Duodenal mucosa (tissue), 2 donors: ENCODE results near the gene SH3BP1.
"Not testable (repeated sequence)": the region's sequence is repeated elsewhere in the genome, so short reads cannot be mapped to it uniquely, and the experiment has no call there.

Source experiments
- H3K27ac ChIP-seq: one replicate; pipeline ENCODE4 v1.7.0; 2013; ENCODE audit warnings: low read depth, low read length
- H3K27me3 ChIP-seq, 2 donors: one replicate each; pipeline ENCODE4 v1.7.0; 2013; ENCODE audit warnings: low read length in 2 of 2, control low read depth in 1 of 2; ENCODE audit not compliant: insufficient read depth in 2 of 2, control insufficient read depth in 1 of 2
- H3K36me3 ChIP-seq, 2 donors: one replicate each; pipeline ENCODE4 v1.7.0; 2013; ENCODE audit warnings: low read length in 2 of 2, control low read depth in 1 of 2; ENCODE audit not compliant: insufficient read depth in 2 of 2, control insufficient read depth in 1 of 2
- H3K4me1 ChIP-seq, 2 donors: one replicate each; pipeline ENCODE4 v1.7.0; 2013; ENCODE audit warnings: low read length in 2 of 2, control low read depth in 1 of 2; ENCODE audit not compliant: insufficient read depth in 2 of 2, control insufficient read depth in 1 of 2
- H3K4me3 ChIP-seq, 2 donors: one replicate each; pipeline ENCODE4 v1.7.0; 2013; ENCODE audit warnings: low read length in 2 of 2, low read depth in 1 of 2
- H3K9ac ChIP-seq, 2 donors: one replicate each; pipeline ENCODE4 v1.7.0; 2013; ENCODE audit warnings: low read length in 2 of 2, low read depth in 1 of 2
- H3K9me3 ChIP-seq, 2 donors: one replicate each; pipeline ENCODE4 v1.7.0; 2013; ENCODE audit warnings: low read length in 2 of 2, control low read depth in 1 of 2; ENCODE audit not compliant: control insufficient read depth in 1 of 2

Gene SH3BP1, protein sequence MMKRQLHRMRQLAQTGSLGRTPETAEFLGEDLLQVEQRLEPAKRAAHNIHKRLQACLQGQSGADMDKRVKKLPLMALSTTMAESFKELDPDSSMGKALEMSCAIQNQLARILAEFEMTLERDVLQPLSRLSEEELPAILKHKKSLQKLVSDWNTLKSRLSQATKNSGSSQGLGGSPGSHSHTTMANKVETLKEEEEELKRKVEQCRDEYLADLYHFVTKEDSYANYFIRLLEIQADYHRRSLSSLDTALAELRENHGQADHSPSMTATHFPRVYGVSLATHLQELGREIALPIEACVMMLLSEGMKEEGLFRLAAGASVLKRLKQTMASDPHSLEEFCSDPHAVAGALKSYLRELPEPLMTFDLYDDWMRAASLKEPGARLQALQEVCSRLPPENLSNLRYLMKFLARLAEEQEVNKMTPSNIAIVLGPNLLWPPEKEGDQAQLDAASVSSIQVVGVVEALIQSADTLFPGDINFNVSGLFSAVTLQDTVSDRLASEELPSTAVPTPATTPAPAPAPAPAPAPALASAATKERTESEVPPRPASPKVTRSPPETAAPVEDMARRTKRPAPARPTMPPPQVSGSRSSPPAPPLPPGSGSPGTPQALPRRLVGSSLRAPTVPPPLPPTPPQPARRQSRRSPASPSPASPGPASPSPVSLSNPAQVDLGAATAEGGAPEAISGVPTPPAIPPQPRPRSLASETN

DNA sequence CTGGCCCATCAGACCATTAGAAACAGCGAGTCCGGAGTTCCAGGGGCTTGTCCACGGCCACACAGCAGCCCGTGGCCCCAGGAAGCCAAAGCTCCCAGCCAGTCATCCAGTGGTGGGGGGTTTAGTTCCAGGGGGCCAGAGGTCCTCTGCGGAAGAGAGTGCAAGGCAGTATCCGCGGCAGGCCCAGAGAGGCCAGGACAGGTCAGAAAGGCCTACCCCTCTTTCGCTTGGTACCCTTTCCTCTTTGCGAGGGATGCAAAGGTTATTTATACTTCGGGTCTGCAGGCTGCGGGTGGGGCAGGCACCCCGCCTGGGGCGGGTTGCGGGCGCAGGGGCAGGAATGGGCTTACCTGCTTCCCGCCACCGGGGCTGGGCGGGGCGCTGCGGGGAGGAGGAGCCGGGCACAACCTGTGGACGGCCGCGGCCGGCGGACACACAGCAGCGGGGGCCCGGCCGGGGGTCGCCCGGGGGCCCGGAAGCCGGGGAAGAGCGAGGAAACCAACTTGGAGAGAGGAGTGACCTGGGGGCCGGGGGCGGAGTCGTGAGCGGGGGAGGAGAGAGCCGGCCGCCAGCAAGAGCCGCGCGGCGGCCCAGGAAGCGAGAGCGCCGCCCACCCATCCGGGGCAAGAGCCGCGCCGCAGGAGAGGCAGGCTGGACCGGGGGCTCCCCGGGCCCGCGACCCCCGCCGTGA, at the start of gene SH3BP1:
TSS of gene SH3BP1 (plus strand) at position 600 of the 691 bp plus-strand sequence. CDS start 119 bp downstream, outside the sequence.
- H3K27me3 ChIP-seq = no peaks in the 10 kb centered on the region
- H3K9ac ChIP-seq = peak within 1 kb of the TSS; percentile 96 to 97
- peaks cover 8 to 20% of the 10 kb centered on the region in 2 donors for H3K36me3 ChIP-seq
- H3K27ac ChIP-seq = peak within 1 kb of the TSS; percentile 77
- H3K4me3 ChIP-seq = peak within 1 kb of the TSS; percentile 90 to 91
- H3K4me1 ChIP-seq = peaks cover 72 to 86% of the 10 kb centered on the region in 2 donors
- H3K9me3 ChIP-seq = no peaks in the 10 kb centered on the region

DNA sequence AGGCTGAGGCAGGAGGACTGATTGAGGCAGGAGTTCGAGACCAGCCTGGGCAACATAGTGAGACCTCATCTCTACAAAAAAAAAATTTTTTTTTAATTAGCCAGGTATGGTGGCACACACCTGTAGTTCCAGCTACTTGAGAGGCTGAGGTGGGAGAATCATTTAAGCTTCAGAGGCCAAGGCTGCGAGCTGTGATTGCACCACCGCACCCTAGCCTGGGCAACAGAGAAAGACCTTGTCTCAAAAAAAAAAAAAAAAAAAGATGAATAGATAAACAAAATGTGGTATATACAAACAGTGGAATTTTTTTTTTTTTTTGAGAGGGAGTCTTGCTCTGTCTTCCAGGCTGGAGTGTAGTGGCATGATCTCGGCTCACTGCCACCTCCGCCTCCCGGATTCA, 48.4 kb upstream of the SH3BP1 start:
- not testable (repeated sequence) for H3K4me3 ChIP-seq, H3K27me3 ChIP-seq, H3K9me3 ChIP-seq, H3K27ac ChIP-seq, H3K9ac ChIP-seq, H3K36me3 ChIP-seq
- H3K4me1 ChIP-seq = peaks cover 26 to 28% of the 10 kb centered on the region in 2 donors

DNA sequence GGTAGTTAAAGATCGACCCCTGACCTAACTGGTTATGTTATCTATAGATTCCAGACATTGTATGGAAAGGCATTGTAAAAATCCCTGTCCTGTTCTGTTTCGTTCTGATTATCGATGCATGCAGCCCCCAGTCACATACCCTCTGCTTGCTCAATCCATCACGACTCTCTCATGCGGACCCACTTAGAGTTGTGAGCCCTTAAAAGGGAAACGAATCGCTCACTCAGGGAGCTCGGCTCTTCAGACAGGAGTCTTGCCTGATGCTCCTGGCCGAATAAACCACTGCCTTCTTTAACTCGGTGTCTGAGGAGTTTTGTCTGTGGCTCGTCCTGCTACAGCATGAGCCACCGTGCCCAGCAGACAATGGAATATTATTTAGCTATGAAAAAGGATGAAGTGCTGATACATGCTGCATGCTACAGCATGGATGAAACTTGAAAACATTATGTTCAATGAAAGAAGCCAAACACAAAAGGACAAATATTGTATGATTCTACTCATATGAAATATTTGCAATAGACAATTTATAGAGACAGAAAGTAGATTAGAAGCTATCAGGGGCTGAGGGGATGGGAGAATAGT, 47.6 kb upstream of the SH3BP1 start:
- H3K36me3 ChIP-seq = no peaks in the 10 kb centered on the region
- H3K9ac ChIP-seq = no peak overlapping the region
- H3K27ac ChIP-seq = no peak overlapping the region
- H3K9me3 ChIP-seq = no peaks in the 10 kb centered on the region
- H3K4me1 ChIP-seq = peaks cover 26 to 28% of the 10 kb centered on the region in 2 donors
- H3K4me3 ChIP-seq = no peak overlapping the region
- no peaks in the 10 kb centered on the region for H3K27me3 ChIP-seq

DNA sequence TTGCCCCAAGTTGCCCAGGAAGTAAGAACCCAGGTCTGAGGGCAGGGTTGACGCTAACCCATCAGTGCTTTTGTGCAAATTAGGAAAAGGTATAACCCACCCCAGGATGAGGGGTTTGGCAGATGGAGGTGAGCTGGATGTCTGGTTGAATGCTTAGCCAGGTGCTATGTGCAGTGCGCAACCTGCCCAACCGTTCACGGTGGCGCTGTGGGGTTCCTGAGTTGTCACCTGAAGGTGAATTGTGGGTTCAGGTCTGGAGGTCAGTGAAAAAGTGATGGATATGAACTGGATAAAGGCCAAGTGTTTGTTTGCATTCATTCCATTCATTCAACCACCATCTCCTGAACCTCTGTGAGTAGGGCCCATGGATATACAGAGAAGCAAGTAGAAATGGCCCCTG, 45.2 kb upstream of the SH3BP1 start:
- no peaks in the 10 kb centered on the region for H3K9me3 ChIP-seq
- H3K36me3 ChIP-seq = no peaks in the 10 kb centered on the region
- H3K4me3 ChIP-seq = no peak overlapping the region
- no peaks in the 10 kb centered on the region for H3K27me3 ChIP-seq
- H3K27ac ChIP-seq = no peak overlapping the region
- H3K9ac ChIP-seq = no peak overlapping the region
- peaks cover 18 to 19% of the 10 kb centered on the region in 2 donors for H3K4me1 ChIP-seq

DNA sequence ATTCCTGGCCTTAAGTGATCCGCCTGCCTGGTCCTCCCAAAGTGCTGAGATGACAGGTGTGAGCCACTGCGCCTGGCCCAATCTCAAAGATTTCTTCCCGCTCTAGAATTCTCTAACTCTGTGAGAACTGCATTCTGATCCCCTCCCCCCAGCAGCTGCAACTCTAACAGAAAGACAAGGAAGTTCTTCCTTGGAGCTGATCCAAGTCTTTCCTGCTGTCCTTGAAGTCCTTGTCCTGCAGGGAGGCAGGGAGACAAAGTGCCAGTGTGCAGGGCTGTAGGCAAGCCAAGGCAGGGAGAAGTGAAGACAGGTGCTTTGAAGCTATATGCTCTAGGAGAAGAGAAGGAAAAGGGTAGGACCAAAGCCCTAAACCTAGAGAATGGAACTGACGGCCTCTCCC, 40.3 kb upstream of the SH3BP1 start:
- Histone ChIP-seq H3K9ac (peak overlapping the region in 1 of 2 donors; percentile 47), H3K27ac (no peak overlapping the region), H3K27me3 (no peaks in the 10 kb centered on the region), H3K4me3 (peak overlapping the region in 1 of 2 donors; percentile 16), H3K36me3 (no peaks in the 10 kb centered on the region), H3K4me1 (peaks cover 16 to 21% of the 10 kb centered on the region in 2 donors), H3K9me3 (no peaks in the 10 kb centered on the region)

DNA sequence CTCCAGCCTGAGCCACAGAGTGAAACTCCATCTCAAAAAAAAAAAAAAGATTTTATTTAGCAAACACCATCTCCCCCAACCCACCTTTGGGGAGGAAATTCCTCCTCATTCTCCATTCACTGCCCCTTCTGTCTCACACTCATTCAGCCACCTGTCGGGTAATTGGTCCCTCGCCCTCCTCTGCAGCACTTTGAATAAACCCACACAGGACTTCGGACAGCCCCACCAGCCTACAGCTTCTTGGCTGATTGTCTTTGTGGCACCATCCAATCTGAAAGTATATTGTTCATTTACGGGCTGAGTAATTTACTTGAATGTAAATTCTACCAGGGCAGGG, 38.3 kb upstream of the SH3BP1 start:
- Histone ChIP-seq H3K9me3 (no peaks in the 10 kb centered on the region), H3K4me1 (peaks cover 16 to 25% of the 10 kb centered on the region in 2 donors), H3K27ac (no peak overlapping the region), H3K4me3 (peak overlapping the region; percentile 1 to 51), H3K27me3 (no peaks in the 10 kb centered on the region), H3K9ac (peak overlapping the region; percentile 35 to 57), H3K36me3 (no peaks in the 10 kb centered on the region)

DNA sequence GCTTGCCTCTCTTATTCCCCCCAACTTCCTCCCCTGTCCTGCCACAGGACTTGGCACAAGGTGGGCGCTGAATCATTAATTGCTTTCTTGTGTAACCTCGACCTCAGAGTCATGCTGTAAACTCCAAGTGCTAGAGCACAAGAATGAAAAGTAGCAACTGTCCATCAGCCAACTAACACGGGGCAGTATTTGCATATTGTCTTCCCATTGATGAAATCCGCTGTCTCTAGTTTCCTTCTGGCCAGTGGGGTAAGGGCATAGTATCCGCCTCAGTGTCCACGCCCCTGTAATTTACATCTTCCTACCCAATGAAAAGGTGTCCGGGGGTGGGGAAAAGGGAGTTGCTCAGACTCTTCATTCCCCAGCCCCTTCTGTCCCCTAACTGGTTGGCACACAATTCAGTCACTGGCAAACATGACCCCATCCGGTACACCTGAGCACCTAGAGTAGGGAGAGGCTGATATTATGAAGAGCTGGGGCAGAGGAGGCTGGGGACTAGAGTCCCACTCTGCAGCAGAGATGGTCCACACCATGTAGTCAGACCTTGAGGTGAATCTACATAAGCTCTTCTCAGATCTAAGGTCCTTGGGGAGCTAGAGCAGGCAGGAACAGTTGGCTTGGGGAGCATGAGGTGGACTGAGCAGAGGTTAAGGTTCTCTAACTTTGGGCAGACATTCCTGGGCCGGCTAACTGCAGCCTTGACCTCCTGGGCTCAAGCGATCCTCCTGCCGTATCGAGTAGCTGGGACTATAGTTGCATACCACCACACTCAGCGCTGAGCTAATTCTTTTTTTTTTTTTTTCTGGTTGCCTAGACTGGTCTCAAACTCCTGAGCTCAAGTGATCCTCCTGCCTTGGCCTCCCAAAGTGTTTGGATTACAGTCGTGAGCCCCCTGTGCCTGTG, 37.7 kb upstream of the SH3BP1 start:
- no peaks in the 10 kb centered on the region for H3K27me3 ChIP-seq
- H3K9ac ChIP-seq = peak overlapping the region; percentile 35 to 57
- H3K9me3 ChIP-seq = no peaks in the 10 kb centered on the region
- H3K36me3 ChIP-seq = no peaks in the 10 kb centered on the region
- H3K4me1 ChIP-seq = peaks cover 16 to 26% of the 10 kb centered on the region in 2 donors
- no peak overlapping the region for H3K27ac ChIP-seq
- peak overlapping the region; percentile 1 to 51 for H3K4me3 ChIP-seq

DNA sequence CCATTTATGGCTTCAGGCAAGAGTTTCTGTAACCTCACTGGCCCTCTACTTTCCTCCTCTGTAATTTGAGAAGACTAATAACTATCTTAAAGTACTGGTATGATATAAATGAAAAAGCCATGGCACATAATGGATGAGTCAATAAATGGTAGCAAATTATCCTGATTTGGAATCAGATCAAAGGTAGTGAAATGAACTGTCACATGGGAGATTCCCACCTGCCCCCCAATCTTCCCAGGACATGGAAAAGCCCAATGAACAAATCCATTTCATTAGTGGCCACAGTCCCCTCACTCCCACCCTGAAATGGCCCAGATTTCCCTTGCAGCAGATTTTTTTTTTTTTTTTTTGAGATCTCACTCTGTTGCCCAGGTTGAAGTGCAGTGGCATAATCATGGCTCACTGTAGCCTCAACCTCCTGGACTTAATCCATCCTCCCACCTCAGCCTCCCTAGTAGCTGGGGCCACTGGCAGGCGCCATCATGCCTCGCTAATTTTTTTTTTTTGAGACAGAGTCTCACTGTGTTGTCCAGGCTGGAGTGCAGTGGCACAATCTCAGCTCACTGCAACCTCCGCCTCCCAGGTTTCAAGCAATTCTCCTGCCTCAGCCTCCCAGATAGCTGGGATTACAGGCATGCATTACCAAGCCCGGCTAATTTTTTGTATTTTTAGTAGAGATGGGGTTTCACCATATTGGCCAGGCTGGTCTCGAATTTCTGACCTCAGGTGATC, 36.8 kb upstream of the SH3BP1 start:
- H3K36me3 ChIP-seq, H3K9ac ChIP-seq, H3K27me3 ChIP-seq, H3K4me3 ChIP-seq, H3K9me3 ChIP-seq, H3K27ac ChIP-seq: not testable (repeated sequence)
- peaks cover 16 to 28% of the 10 kb centered on the region in 2 donors for H3K4me1 ChIP-seq

DNA sequence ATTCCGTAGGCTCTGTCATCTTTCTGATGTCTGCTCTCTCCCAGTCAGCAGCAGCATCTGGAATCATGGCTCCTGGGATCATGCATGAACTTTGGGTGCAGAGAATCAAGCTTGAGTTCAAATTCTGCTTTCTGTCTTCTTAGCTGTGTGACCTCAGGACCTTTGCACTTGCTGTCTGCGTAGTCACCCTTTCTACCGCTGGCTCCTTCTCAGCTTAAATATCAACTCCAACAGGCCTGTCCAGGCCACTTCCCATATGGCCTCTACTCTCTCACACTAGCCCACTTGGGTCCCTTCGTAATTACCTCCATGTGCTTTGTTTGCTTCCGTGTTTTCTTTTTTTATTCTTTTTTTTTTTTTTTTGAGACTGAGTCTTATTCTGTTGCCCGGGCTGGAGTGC, 35.4 kb upstream of the SH3BP1 start:
- no peak overlapping the region for H3K4me3 ChIP-seq
- no peaks in the 10 kb centered on the region for H3K9me3 ChIP-seq
- H3K36me3 ChIP-seq = no peaks in the 10 kb centered on the region
- H3K9ac ChIP-seq = no peak overlapping the region
- peaks cover 14 to 24% of the 10 kb centered on the region in 2 donors for H3K4me1 ChIP-seq
- no peaks in the 10 kb centered on the region for H3K27me3 ChIP-seq
- no peak overlapping the region for H3K27ac ChIP-seq
